ENCODE measurements around the gene FOLR1. TPM values are rescaled to one million over a fixed set of nuclear protein-coding genes. Genes with fewer than 3 reads are reported as not detected.

FOLR1 gene
- total and polyA plus RNA-seq, 10 of the 15 experiments (the other 5 are each of a cell fraction or from before 2014, with no cell fraction given) = not detected

- ChIA-PET POLR2A (interaction anchor here (0.6 kb wide), 1 partner anchor 9 kb away, joined by 4 read pairs; no protein-coding TSS in a partner anchor), CTCF (interaction anchor here (2.4 kb wide), 1 partner anchor 243 kb away, joined by 8 read pairs; no protein-coding TSS in a partner anchor), SMC1A (ENCODE audit: uncharacterized antibody, unreplicated experiment) (interaction anchor here (0.9 to 1.6 kb wide), 2 partner anchors 18 to 32 kb away, joined by 3 to 4 read pairs; no protein-coding TSS in a partner anchor), RAD21 (ENCODE audit: unreplicated experiment) (no interaction called here)
- intact Hi-C loops (cut with micrococcal nuclease; ENCODE audit: unreplicated experiment) (no loop called here), in situ Hi-C loops (cut with MboI) (no loop called here)
- Histone ChIP-seq H3K4me1 (ENCODE audit: control insufficient read depth, insufficient read depth, low read length) (no peaks in the 10 kb centered on the region), H3K79me2 (ENCODE audit: control insufficient read depth, insufficient read depth, low read length) (no peaks in the 10 kb centered on the region), H3K27me3 (replicated peaks in 1 of 2; ENCODE audit: control insufficient read depth in 2 of 2, insufficient read depth in 2 of 2, low read length in 1 of 2) (no peaks in the 10 kb centered on the region), H3K4me3 (no peak overlapping the region), H3K9ac (ENCODE audit: control insufficient read depth, insufficient read depth, low read length) (no peak overlapping the region), H3K9me3 (replicated peaks; ENCODE audit: control insufficient read depth, insufficient read depth, low read length) (no peaks in the 10 kb centered on the region), H2AFZ (ENCODE audit: control insufficient read depth, low read depth, low read length) (no peak overlapping the region), H3K36me3 (ENCODE audit: control insufficient read depth in 2 of 2, insufficient read depth in 2 of 2, low read length in 1 of 2) (no peaks in the 10 kb centered on the region), H3K4me2 (ENCODE audit: control insufficient read depth, insufficient read depth) (no peak overlapping the region), H3K27ac (ENCODE audit: control insufficient read depth, insufficient read depth) (no peak overlapping the region), H4K20me1 (ENCODE audit: control insufficient read depth, insufficient read depth) (no peaks in the 10 kb centered on the region)
- DNase-seq (ENCODE audit: low read depth, low spot score) (no peak), ATAC-seq (no peak), FAIRE-seq (no peak)
- no TSS peak for BruUV-seq (replicated peaks)
- WGBS (ENCODE audit: insufficient coverage, insufficient replicate concordance, low lambda C conversion rate, missing lambda C conversion rate) = 73% methylated on average over 1 of the region's 1 CpG
- TF ChIP-seq KAT2A (conservative IDR thresholded peaks at IDR 0.05; ENCODE audit: control insufficient read depth, low read depth, low read length) (no peak), SMAD1 (IDR thresholded peaks at IDR 0.05; ENCODE audit: low read depth, partially characterized antibody) (no peak), ZBTB40 (IDR thresholded peaks at IDR 0.05; ENCODE audit: borderline replicate concordance) (no peak), CEBPZ (IDR thresholded peaks at IDR 0.05; ENCODE audit: low read depth, low read length) (no peak), ESRRA (IDR thresholded peaks at IDR 0.05; ENCODE audit: low read length) (no peak), POLR2A (IDR thresholded peaks at IDR 0.05; ENCODE audit: low read depth, low read length) (no peak), ATF2 (IDR thresholded peaks at IDR 0.05; ENCODE audit: low read length) (no peak), ZBED1 (IDR thresholded peaks at IDR 0.05; ENCODE audit: borderline replicate concordance) (no peak), SKIL (IDR thresholded peaks at IDR 0.05; ENCODE audit: low read depth, poor library complexity, severe bottlenecking) (no peak), SREBF1 (IDR thresholded peaks at IDR 0.05; ENCODE audit: low read length) (no peak)
These were observed 3.7 kb upstream of the FOLR1 start for GRCh38 chr11:72188267-72188666.
